HepG2 (cell line): ENCODE data around the gene PBX2. TPM values are rescaled to one million over a fixed set of nuclear protein-coding genes. Genes with fewer than 3 reads are reported as not detected.
A peak's percentile ranks its signal among the peaks of the same experiment; 100 is the strongest.

Experiments used
- ATAC-seq: fragments of 200-7000 bp; cut with Tn5 transposase; 3 replicates; pipeline ENCODE4 v1.9.1; 2020; ENCODE audit warnings: mild to moderate bottlenecking, moderate library complexity
- BruUV-seq: library from RNA; stranded (reverse); fragments of 400-500 nt; replicated peaks from 2 replicates; lab custom pipeline; 2021; lab: Mats Ljungman, UMichigan
- CTCF ChIA-PET: fragments of 300-600 bp; formaldehyde crosslinking; extraction: SDS; loops from one replicate; lab custom pipeline; 2021; ENCODE audit warnings: low total read pairs, inconsistent platforms, low intra/inter-chr PET ratio; lab: Yijun Ruan, JAX
- POLR2A ChIA-PET: fragments of 350-600 bp; sonication (Branson Sonifier 250); formaldehyde crosslinking; loops from one replicate; lab custom pipeline; 2020; ENCODE audit warnings: antibody characterized with exemption, inconsistent platforms; lab: Yijun Ruan, JAX
- DNase-seq: peaks from one replicate; pipeline ENCODE4 v3.0.0-alpha.2; 2015; ENCODE audit warnings: low spot score
- FAIRE-seq: peaks from 3 replicates; lab custom pipeline; 2011; peaks lifted over from hg19 to GRCh38; lab: Jason Lieb, UNC
- H2AFZ ChIP-seq: one replicate; pipeline ENCODE4 v1.6.1; 2011; ENCODE audit warnings: low read length, inconsistent platforms
- H3K27ac ChIP-seq: fragments of 300-600 bp; 3 replicates; pipeline ENCODE4 v1.8.0; 2011; ENCODE audit warnings: mixed run types, mild to moderate bottlenecking, mixed read lengths, low read length, inconsistent platforms; ENCODE audit not compliant: insufficient read depth; ENCODE audit errors: extremely low read length
- H3K27me3 ChIP-seq, 2 experiments: fragments of 200-600 bp in 1 of 2; 2 replicates in 1 of 2; 3 replicates in 1 of 2; pipeline versions ENCODE4 v1.6.0 to v1.8.0; 2011; ENCODE audit warnings: low read length in 2 of 2, mild to moderate bottlenecking in 2 of 2, moderate library complexity in 2 of 2, inconsistent platforms in 1 of 2; ENCODE audit not compliant: insufficient read depth in 2 of 2, control insufficient read depth in 1 of 2
- H3K36me3 ChIP-seq, 2 experiments: fragments of 200-600 bp in 1 of 2; replicated peaks in 1 of 2; 2 replicates in 1 of 2; 3 replicates in 1 of 2; pipeline versions ENCODE4 v1.5.1 to v1.8.0; 2011; ENCODE audit warnings: low read length in 2 of 2, inconsistent platforms in 1 of 2; ENCODE audit not compliant: insufficient read depth in 2 of 2, control insufficient read depth in 1 of 2
- H3K4me1 ChIP-seq: 2 replicates; pipeline ENCODE4 v1.5.1; 2012; ENCODE audit warnings: low read length, inconsistent platforms; ENCODE audit not compliant: insufficient read depth
- H3K4me2 ChIP-seq: 2 replicates; pipeline ENCODE4 v1.6.0; 2011; ENCODE audit warnings: low read depth, low read length, inconsistent platforms
- H3K4me3 ChIP-seq, 3 experiments: fragments of 200-600 bp in 1 of 3; sonication (generic), shearing (Covaris generic) in 1 of 3; replicated peaks in 1 of 3; 2 replicates each; pipeline ENCODE4 v1.5.1; 2011 to 2016; ENCODE audit warnings: low read length in 3 of 3, inconsistent platforms in 2 of 3, low read depth in 2 of 3, mild to moderate bottlenecking in 2 of 3, control low read depth in 1 of 3, mixed read lengths in 1 of 3; ENCODE audit not compliant: insufficient read depth in 1 of 3
- H3K79me2 ChIP-seq: one replicate; pipeline ENCODE4 v1.6.1; 2011; ENCODE audit warnings: low read length, inconsistent platforms; ENCODE audit not compliant: insufficient read depth
- H3K9ac ChIP-seq: 2 replicates; pipeline ENCODE4 v1.6.0; 2011; ENCODE audit warnings: mild to moderate bottlenecking, low read depth, low read length, inconsistent platforms; ENCODE audit not compliant: insufficient read depth
- H3K9me3 ChIP-seq: 2 replicates; pipeline ENCODE4 v1.5.1; 2012; ENCODE audit warnings: mild to moderate bottlenecking, low read length
- H4K20me1 ChIP-seq: 2 replicates; pipeline ENCODE4 v1.6.0; 2011; ENCODE audit warnings: inconsistent platforms, mild to moderate bottlenecking, low read length, moderate library complexity; ENCODE audit not compliant: insufficient read depth
- ARID2 ChIP-seq: sonication (generic); formaldehyde crosslinking; IDR thresholded peaks from 2 replicates; pipeline ENCODE4 v1.8.1; 2022; ENCODE audit warnings: mild to moderate bottlenecking, missing genetic modification reagents, borderline replicate concordance
- ATAD3A ChIP-seq: sonication (generic); formaldehyde crosslinking; IDR thresholded peaks from 2 replicates; pipeline ENCODE4 v1.4.0; 2020; ENCODE audit warnings: missing genetic modification reagents
- BHLHE40 ChIP-seq: IDR thresholded peaks from 2 replicates; pipeline ENCODE4 v1.6.1; 2011; ENCODE audit warnings: low read length, improper control_type of control experiment
- MED13 ChIP-seq: sonication (generic); formaldehyde crosslinking; IDR thresholded peaks from 2 replicates; pipeline ENCODE4 v1.5.0; 2020; ENCODE audit warnings: missing genetic modification reagents
- RFXANK ChIP-seq: IDR thresholded peaks from 2 replicates; pipeline ENCODE4 v1.6.1; 2016
- SP2 ChIP-seq: sonication (generic); formaldehyde crosslinking; IDR thresholded peaks from 2 replicates; pipeline ENCODE4 v1.5.1; 2020; ENCODE audit warnings: mild to moderate bottlenecking, missing genetic modification reagents
- TAF15 ChIP-seq: fragments of 200-400 bp; formaldehyde crosslinking; IDR thresholded peaks from one replicate; pipeline ENCODE4 v1.6.1; 2018; ENCODE audit warnings: mild to moderate bottlenecking, low read depth, low read length; ENCODE audit not compliant: poor library complexity, severe bottlenecking
- ZKSCAN5 ChIP-seq: sonication (generic); formaldehyde crosslinking; IDR thresholded peaks from 2 replicates; pipeline ENCODE4 v1.5.1; 2020; ENCODE audit warnings: mild to moderate bottlenecking, missing genetic modification reagents
- WGBS: methylation state at CpG from one replicate; pipeline ENCODE4 v1.1.6; 2017; ENCODE audit warnings: low lambda C conversion rate; 5-methylcytosine and 5-hydroxymethylcytosine counted together
- in situ Hi-C: cut with HindIII; loops from 2 replicates; pipeline ENCODE4 v1.10.0; 2017; ENCODE audit warnings: low pct_unique_long_range_greater_than_20kb; ENCODE audit not compliant: extremely low pct_ligation_motif_present
- intact Hi-C: fragments of 100-400 bp; cut with micrococcal nuclease; formaldehyde crosslinking; loops from one replicate; pipeline ENCODE4 v1.10.0; 2022; ENCODE audit not compliant: unreplicated experiment
- polyA plus RNA-seq, 8 experiments: library from polyadenylated mRNA; depleted of rRNA in 3 of 8; stranded (reverse) in 7 of 8; unstranded in 1 of 8; fragments of >200 nt; fragmentation: Illumina TruSeq in 4 of 8; extraction: Trizol in 4 of 8; gene quantifications; 2 replicates each; pipeline versions ENCODE4 v1.2.1 to v1.2.3, GENCODE V29; 2011 to 2016; ENCODE audit warnings: low read depth in 4 of 8, missing spikeins in 1 of 8, mixed read lengths in 1 of 8; ENCODE audit not compliant: insufficient read depth in 1 of 8
- total RNA-seq, 5 experiments: library from RNA; depleted of rRNA; stranded (reverse); fragments of >200 nt; fragmentation: Illumina TruSeq; extraction: Trizol; gene quantifications; 2 replicates each; pipeline ENCODE4 v1.2.3, GENCODE V29; 2016; ENCODE audit warnings: low read depth in 1 of 5
- TF ChIP-seq, protein P1 (sequence below): IDR thresholded peaks from 2 replicates; pipeline ENCODE4 v1.4.0; 2020; ENCODE audit warnings: mild to moderate bottlenecking, missing genetic modification reagents
- TF ChIP-seq, protein P2 (sequence below): sonication (generic); IDR thresholded peaks from 2 replicates; pipeline ENCODE4 v1.6.1; 2016; ENCODE audit warnings: low read depth, borderline replicate concordance
- TF ChIP-seq, protein P3 (sequence below): IDR thresholded peaks from 2 replicates; pipeline ENCODE4 v1.6.1; 2016; ENCODE audit warnings: missing genetic modification reagents, missing compliant biosample characterization
- TF ChIP-seq, protein P4 (sequence below): sonication (generic); formaldehyde crosslinking; IDR thresholded peaks from 2 replicates; pipeline ENCODE4 v1.4.0; 2020; ENCODE audit warnings: missing genetic modification reagents
- TF ChIP-seq, protein P5 (sequence below): sonication (generic); formaldehyde crosslinking; IDR thresholded peaks from 2 replicates; pipeline ENCODE4 v1.5.1; 2020; ENCODE audit warnings: missing genetic modification reagents, mild to moderate bottlenecking, borderline replicate concordance
- TF ChIP-seq, protein P6 (sequence below): IDR thresholded peaks from 2 replicates; pipeline ENCODE4 v1.6.1; 2018; ENCODE audit warnings: missing genetic modification reagents, mild to moderate bottlenecking, missing compliant biosample characterization

PBX2 gene
- total and polyA plus RNA-seq, 2 of the 13 experiments (the other 11 are each of a cell fraction or from before 2014, with no cell fraction given): 42.3 to 77.8 TPM

DNA sequence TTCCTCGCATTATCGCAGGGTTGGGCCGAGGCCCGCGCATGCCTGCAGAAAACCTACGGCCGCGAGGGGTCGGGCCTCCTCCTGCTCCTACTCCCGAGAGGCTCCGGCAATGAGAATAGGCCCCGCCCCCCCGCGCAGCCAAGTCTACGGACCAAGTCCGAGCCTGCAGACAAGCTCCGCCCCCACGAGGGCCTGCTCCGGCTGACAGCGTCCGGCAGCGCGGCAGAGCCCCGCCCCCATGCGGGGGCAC is 5.6 kb upstream of the PBX2 start:
- Histone ChIP-seq H3K27me3 (no peaks in the 10 kb centered on the region; a peak in 1 of 5 replicates), H3K79me2 (peaks cover 5% of the 10 kb centered on the region), H3K4me3 (peak overlapping the region in 2 of 3 experiments; percentile 94 to 96; a peak in 4 of 6 replicates), H3K4me2 (peak overlapping the region; percentile 99), H3K4me1 (peaks cover 67% of the 10 kb centered on the region), H3K9me3 (no peaks in the 10 kb centered on the region), H3K36me3 (no peaks in the 10 kb centered on the region), H4K20me1 (no peaks in the 10 kb centered on the region), H3K9ac (peak overlapping the region; percentile 99), H2AFZ (no peak overlapping the region), H3K27ac (peak overlapping the region; percentile 98)
- FAIRE-seq (no peak), ATAC-seq (no peak), DNase-seq (peak; percentile 99)
- ChIA-PET POLR2A (interaction anchor here (0.6 to 3.0 kb wide), 23 partner anchors 9 to 1259 kb away, joined by 3 to 82 read pairs (median 4); partner anchors contain the start of genes AGPAT1, ATF6B, DXO and FKBPL), CTCF (interaction anchor here (1.0 to 1.7 kb wide), 2 partner anchors 41 to 77 kb away, joined by 4 to 11 read pairs; partner anchors contain the start of gene PPT2)
- 0% methylated on average over 8 of the region's 25 CpGs for WGBS
- intact Hi-C loops (loop anchor here (1.0 to 5.0 kb wide), 4 partner anchors 17 to 78 kb away; partner anchors contain the start of genes PPT2 and RNF5), in situ Hi-C loops (no loop called here)
- no TSS peak for BruUV-seq
- TF ChIP-seq, protein P1, sequence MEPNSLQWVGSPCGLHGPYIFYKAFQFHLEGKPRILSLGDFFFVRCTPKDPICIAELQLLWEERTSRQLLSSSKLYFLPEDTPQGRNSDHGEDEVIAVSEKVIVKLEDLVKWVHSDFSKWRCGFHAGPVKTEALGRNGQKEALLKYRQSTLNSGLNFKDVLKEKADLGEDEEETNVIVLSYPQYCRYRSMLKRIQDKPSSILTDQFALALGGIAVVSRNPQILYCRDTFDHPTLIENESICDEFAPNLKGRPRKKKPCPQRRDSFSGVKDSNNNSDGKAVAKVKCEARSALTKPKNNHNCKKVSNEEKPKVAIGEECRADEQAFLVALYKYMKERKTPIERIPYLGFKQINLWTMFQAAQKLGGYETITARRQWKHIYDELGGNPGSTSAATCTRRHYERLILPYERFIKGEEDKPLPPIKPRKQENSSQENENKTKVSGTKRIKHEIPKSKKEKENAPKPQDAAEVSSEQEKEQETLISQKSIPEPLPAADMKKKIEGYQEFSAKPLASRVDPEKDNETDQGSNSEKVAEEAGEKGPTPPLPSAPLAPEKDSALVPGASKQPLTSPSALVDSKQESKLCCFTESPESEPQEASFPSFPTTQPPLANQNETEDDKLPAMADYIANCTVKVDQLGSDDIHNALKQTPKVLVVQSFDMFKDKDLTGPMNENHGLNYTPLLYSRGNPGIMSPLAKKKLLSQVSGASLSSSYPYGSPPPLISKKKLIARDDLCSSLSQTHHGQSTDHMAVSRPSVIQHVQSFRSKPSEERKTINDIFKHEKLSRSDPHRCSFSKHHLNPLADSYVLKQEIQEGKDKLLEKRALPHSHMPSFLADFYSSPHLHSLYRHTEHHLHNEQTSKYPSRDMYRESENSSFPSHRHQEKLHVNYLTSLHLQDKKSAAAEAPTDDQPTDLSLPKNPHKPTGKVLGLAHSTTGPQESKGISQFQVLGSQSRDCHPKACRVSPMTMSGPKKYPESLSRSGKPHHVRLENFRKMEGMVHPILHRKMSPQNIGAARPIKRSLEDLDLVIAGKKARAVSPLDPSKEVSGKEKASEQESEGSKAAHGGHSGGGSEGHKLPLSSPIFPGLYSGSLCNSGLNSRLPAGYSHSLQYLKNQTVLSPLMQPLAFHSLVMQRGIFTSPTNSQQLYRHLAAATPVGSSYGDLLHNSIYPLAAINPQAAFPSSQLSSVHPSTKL (CRISPR knock-in tag): no peak
- TF ChIP-seq, protein P2, sequence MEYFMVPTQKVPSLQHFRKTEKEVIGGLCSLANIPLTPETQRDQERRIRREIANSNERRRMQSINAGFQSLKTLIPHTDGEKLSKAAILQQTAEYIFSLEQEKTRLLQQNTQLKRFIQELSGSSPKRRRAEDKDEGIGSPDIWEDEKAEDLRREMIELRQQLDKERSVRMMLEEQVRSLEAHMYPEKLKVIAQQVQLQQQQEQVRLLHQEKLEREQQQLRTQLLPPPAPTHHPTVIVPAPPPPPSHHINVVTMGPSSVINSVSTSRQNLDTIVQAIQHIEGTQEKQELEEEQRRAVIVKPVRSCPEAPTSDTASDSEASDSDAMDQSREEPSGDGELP: peak; percentile 59; the same call in 1 of the 2 replicates
- TF ChIP-seq BHLHE40: peak; percentile 71; the same call in 1 of the 2 replicates
- TF ChIP-seq SP2 (CRISPR knock-in tag): peak; percentile 69
- TF ChIP-seq ZKSCAN5: peak; percentile 72
- TF ChIP-seq RFXANK (CRISPR knock-in tag): peak; percentile 24; the same call in 1 of the 2 replicates
- TF ChIP-seq MED13 (CRISPR knock-in tag): no peak
- TF ChIP-seq, protein P3, sequence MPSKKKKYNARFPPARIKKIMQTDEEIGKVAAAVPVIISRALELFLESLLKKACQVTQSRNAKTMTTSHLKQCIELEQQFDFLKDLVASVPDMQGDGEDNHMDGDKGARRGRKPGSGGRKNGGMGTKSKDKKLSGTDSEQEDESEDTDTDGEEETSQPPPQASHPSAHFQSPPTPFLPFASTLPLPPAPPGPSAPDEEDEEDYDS (CRISPR knock-in tag): peak; percentile 76; the same call in 1 of the 2 replicates
- TF ChIP-seq TAF15: peak; percentile 13
- TF ChIP-seq ARID2 (CRISPR knock-in tag): 0 out of 2 replicates have a peak, but pooled peaks have one; percentile 82
- TF ChIP-seq, protein P4, sequence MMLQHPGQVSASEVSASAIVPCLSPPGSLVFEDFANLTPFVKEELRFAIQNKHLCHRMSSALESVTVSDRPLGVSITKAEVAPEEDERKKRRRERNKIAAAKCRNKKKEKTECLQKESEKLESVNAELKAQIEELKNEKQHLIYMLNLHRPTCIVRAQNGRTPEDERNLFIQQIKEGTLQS (CRISPR knock-in tag): no peak
- TF ChIP-seq ATAD3A (CRISPR knock-in tag): no peak
- TF ChIP-seq, protein P5, sequence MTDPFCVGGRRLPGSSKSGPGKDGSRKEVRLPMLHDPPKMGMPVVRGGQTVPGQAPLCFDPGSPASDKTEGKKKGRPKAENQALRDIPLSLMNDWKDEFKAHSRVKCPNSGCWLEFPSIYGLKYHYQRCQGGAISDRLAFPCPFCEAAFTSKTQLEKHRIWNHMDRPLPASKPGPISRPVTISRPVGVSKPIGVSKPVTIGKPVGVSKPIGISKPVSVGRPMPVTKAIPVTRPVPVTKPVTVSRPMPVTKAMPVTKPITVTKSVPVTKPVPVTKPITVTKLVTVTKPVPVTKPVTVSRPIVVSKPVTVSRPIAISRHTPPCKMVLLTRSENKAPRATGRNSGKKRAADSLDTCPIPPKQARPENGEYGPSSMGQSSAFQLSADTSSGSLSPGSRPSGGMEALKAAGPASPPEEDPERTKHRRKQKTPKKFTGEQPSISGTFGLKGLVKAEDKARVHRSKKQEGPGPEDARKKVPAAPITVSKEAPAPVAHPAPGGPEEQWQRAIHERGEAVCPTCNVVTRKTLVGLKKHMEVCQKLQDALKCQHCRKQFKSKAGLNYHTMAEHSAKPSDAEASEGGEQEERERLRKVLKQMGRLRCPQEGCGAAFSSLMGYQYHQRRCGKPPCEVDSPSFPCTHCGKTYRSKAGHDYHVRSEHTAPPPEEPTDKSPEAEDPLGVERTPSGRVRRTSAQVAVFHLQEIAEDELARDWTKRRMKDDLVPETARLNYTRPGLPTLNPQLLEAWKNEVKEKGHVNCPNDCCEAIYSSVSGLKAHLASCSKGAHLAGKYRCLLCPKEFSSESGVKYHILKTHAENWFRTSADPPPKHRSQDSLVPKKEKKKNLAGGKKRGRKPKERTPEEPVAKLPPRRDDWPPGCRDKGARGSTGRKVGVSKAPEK (CRISPR knock-in tag): 0 out of 2 replicates have a peak, but pooled peaks have one; percentile 24
- TF ChIP-seq, protein P6, sequence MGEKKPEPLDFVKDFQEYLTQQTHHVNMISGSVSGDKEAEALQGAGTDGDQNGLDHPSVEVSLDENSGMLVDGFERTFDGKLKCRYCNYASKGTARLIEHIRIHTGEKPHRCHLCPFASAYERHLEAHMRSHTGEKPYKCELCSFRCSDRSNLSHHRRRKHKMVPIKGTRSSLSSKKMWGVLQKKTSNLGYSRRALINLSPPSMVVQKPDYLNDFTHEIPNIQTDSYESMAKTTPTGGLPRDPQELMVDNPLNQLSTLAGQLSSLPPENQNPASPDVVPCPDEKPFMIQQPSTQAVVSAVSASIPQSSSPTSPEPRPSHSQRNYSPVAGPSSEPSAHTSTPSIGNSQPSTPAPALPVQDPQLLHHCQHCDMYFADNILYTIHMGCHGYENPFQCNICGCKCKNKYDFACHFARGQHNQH (CRISPR knock-in tag): 0 out of 2 replicates have a peak, but pooled peaks have one; percentile 75
